Nephron (organoid): ENCODE data around the gene FAM193A.

ENCODE experiments used
- H3K27ac Mint-ChIP-seq, 3 experiments: 2 replicates each; pipeline ENCODE4 v1.8.0; 2020; ENCODE audit warnings: mixed read lengths in 3 of 3, mild to moderate bottlenecking in 2 of 3, moderate library complexity in 1 of 3
- H3K27me3 Mint-ChIP-seq: 2 replicates; pipeline ENCODE4 v1.8.0; 2021; ENCODE audit warnings: low read depth, mild to moderate bottlenecking, moderate library complexity, mixed read lengths
- H3K36me3 Mint-ChIP-seq: 2 replicates; pipeline ENCODE4 v1.8.0; 2020; ENCODE audit warnings: low read depth, mixed read lengths
- H3K4me1 Mint-ChIP-seq: 2 replicates; pipeline ENCODE4 v1.8.0; 2020; ENCODE audit warnings: mixed read lengths
- H3K4me3 Mint-ChIP-seq, 3 experiments: 2 replicates each; pipeline ENCODE4 v1.8.0; 2020; ENCODE audit warnings: mild to moderate bottlenecking in 3 of 3, mixed read lengths in 3 of 3, moderate library complexity in 2 of 3
- H3K9me3 Mint-ChIP-seq: 2 replicates; pipeline ENCODE4 v1.8.0; 2020; ENCODE audit warnings: mixed read lengths
- TF ChIP-seq, protein P1 (sequence below), 3 experiments: fragments of 200-600 bp; sonication (generic); IDR thresholded peaks; one replicate each; pipeline ENCODE4 v1.5.0; 2021; ENCODE audit warnings: antibody characterized with exemption in 3 of 3; ENCODE audit not compliant: unreplicated experiment in 3 of 3

The FAM193A gene

DNA sequence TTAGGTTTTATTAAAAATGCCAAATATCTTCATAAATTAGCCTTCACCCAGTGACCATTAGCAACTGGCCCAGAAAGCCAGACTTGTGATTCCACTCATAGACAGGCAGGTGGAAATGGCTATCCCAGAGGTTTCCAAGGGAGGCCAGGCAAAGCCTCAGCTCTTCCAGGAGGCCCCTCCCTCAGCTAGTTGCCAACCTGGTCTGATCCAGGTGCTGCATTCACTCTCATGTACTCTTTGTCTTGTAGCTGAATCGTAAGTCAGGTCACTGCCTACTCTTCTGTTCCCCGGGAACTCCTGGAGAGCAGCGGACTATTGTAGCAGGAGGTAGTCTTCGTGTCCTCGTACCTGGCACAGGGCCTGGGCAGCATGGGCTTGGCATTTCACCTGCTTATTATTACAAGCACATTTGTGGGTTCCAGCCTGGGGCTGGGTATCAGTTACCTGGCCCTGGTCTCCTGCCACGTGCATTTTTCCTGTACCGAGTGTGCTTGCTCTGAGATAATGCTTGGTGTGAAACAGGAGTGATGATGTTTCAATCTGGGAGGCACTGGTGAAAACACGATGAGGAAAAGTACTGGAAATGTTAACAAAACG, 101.6 kb downstream of the FAM193A start:
- no peaks in the 10 kb centered on the region for H3K9me3 Mint-ChIP-seq
- H3K36me3 Mint-ChIP-seq = peaks cover 68% of the 10 kb centered on the region
- no peaks in the 10 kb centered on the region for H3K27me3 Mint-ChIP-seq
- no peak overlapping the region for H3K4me3 Mint-ChIP-seq
- TF ChIP-seq, protein P1, sequence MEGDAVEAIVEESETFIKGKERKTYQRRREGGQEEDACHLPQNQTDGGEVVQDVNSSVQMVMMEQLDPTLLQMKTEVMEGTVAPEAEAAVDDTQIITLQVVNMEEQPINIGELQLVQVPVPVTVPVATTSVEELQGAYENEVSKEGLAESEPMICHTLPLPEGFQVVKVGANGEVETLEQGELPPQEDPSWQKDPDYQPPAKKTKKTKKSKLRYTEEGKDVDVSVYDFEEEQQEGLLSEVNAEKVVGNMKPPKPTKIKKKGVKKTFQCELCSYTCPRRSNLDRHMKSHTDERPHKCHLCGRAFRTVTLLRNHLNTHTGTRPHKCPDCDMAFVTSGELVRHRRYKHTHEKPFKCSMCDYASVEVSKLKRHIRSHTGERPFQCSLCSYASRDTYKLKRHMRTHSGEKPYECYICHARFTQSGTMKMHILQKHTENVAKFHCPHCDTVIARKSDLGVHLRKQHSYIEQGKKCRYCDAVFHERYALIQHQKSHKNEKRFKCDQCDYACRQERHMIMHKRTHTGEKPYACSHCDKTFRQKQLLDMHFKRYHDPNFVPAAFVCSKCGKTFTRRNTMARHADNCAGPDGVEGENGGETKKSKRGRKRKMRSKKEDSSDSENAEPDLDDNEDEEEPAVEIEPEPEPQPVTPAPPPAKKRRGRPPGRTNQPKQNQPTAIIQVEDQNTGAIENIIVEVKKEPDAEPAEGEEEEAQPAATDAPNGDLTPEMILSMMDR (IDR thresholded peaks at IDR 0.05; ENCODE audit: unreplicated experiment in 3 of 3) = no peak
- H3K27ac Mint-ChIP-seq = no peak overlapping the region
- no peaks in the 10 kb centered on the region for H3K4me1 Mint-ChIP-seq

DNA sequence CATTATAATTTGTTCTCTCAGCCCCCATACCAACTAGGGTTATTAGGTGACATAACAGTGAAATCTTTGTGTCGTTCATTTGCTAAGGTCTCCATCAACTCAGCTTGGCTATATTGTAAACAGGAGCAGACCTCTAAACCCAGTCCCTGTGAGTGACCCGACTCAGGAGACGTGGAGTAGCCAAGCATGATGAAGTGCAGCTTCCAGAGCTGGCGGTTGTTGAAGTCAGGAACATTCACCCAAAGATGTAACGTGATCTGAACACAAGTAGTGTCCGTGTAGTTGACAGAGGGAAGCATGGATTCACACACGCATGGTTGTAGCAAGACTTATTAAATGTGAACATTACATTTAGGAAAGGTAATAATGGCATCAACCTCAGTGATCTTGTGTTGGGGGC, 102.3 kb downstream of the FAM193A start:
- Mint-ChIP-seq H3K36me3 (peaks cover 70% of the 10 kb centered on the region), H3K27ac (no peak overlapping the region), H3K27me3 (no peaks in the 10 kb centered on the region), H3K4me1 (no peaks in the 10 kb centered on the region), H3K9me3 (no peaks in the 10 kb centered on the region), H3K4me3 (no peak overlapping the region)
- TF ChIP-seq, protein P1 (IDR thresholded peaks at IDR 0.05; ENCODE audit: unreplicated experiment in 3 of 3) = no peak

DNA sequence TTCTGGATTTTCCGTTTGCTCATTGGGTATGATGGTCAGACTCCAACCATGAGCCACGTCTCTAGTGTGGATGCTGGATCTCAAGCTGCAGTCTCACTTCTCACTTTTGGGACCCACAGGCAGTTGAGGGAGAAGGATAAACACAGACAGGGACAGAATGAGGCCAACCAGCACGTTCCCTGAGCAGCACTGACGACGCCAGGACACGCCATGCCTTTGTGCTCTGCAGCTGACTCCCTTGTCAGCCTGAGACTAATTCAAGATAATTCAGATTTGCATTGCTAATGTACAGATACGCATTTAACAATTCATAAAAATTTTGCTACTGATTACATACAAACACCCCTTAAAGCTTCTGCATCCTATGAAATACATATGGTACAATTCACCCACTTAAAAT, 106.5 kb downstream of the FAM193A start:
- Mint-ChIP-seq H3K4me3 (no peak overlapping the region), H3K27ac (no peak overlapping the region), H3K27me3 (no peaks in the 10 kb centered on the region), H3K36me3 (peaks cover 65% of the 10 kb centered on the region), H3K4me1 (no peaks in the 10 kb centered on the region), H3K9me3 (no peaks in the 10 kb centered on the region)
- TF ChIP-seq, protein P1 (IDR thresholded peaks at IDR 0.05; ENCODE audit: unreplicated experiment in 3 of 3) = no peak

DNA sequence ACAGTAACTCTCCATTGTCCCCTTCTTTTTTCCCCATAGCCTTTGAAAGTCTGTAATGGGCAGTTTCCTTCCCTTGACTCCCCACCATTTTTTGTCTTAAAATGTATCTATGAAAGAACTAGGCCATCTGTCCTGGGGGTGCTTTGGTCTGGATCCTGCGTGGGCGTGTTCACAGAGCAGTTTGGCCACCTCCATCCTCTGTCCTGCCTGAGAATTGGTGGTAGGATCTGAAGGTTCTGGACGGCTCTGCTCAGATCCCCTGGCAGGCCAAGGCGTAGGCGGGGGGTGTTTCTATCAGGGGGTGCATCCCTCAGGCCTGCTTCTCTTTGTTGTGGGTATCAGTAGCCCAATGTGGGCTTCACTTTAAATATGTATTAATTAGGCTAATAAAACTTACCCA, 107.1 kb downstream of the FAM193A start:
- Mint-ChIP-seq H3K27me3 (no peaks in the 10 kb centered on the region), H3K9me3 (no peaks in the 10 kb centered on the region), H3K27ac (no peak overlapping the region), H3K36me3 (peaks cover 66% of the 10 kb centered on the region), H3K4me3 (no peak overlapping the region), H3K4me1 (no peaks in the 10 kb centered on the region)
- TF ChIP-seq, protein P1 (IDR thresholded peaks at IDR 0.05; ENCODE audit: unreplicated experiment in 3 of 3) = no peak

DNA sequence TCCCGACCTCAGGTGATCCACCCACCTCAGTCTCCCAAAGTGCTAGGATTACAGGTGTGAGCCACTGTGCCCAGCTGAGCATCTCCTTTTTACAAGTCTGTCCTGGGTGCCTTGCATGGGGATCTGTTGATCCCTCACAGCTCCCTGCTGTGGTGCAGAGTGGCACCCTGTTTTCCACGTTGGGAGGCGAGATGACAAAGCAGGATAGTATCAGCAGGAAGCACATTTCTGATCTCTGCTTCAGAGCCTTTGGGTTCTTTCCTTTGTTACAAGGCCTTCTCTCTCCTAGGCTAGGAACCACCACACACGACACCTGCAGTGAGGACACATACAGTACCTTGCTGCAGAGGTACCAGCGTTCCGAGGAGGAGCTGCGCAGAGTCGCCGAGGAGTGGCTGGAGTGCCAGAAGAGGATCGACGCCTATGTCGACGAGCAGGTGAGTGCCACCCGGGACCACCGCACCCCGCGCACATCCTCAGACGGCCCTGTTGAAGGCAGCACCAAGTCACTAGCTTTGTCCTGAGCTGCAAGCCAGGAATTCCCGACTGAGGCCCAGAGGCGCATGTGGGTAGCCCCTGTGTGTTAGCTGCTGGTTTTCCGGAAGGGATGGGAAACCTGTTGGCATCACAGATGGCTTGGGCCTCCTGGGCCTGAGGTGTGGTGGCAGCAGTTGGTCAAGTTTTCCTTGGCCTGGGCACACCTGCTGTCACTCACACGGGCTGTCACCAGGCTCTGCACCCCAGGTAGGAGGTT, 110.1 kb downstream of the FAM193A start:
- TF ChIP-seq, protein P1 (IDR thresholded peaks at IDR 0.05; ENCODE audit: unreplicated experiment in 3 of 3) = no peak
- H3K9me3 Mint-ChIP-seq = no peaks in the 10 kb centered on the region

More for the DNA sequence above, 110.1 kb downstream of the FAM193A start:
- Mint-ChIP-seq H3K36me3 (peaks cover 74% of the 10 kb centered on the region), H3K27ac (no peak overlapping the region), H3K4me1 (no peaks in the 10 kb centered on the region), H3K4me3 (no peak overlapping the region), H3K27me3 (no peaks in the 10 kb centered on the region)
